Activated gamma-delta T cell treated with anti-CD3 and anti-CD28 coated beads, Interleukin-2, amount 50 U/mL, for 16 hours (primary cell): ENCODE results near the gene SLC25A44.
"Not testable (repeated sequence)": the region's sequence is repeated elsewhere in the genome, so short reads cannot be mapped to it uniquely, and the experiment has no call there.

Source experiments
- DNase-seq: peaks from one replicate; pipeline ENCODE4 v3.0.0-alpha.2; 2020; ENCODE audit warnings: low read depth

The SLC25A44 gene

DNA sequence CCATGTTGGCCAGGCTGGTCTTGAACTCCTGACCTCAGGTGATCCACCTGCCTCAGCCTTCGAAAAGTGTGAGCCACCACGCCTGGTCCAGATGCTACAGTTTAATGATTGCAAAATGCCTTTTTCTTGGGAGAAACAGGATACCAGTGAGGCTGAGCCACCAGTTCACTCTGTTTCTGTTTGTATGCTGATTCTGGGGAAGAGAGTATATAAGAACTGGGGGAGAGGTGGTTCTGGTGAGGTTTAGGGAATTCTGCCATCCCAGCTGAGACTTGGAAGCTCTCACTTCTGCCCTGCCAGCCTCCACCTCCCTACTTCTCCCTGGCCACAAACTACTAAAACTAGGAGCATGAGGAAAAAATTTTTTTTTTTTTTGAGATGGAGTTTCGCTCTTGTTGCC is 10.8 kb downstream of the SLC25A44 start:
- DNase-seq, result no peak

DNA sequence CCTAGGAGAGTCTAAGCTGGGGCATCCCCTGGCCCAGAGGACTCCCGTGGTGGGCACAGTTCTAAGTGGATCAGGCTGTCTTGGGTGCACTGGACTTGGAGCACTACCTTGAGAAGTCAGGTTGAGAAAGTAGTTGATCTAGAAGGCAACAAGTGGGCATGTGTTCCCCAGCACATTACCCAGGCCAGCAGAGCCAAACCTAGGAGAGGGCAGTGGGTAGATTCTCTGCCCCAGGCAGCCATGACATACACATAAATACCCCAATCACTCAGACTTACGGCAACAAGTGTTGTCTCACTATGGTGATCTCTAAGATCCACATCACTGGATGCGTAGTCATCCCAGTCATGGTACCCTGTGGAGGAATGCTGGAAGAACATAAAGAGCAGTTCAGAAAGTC is 17.3 kb downstream of the SLC25A44 start:
- DNase-seq, result no peak

DNA sequence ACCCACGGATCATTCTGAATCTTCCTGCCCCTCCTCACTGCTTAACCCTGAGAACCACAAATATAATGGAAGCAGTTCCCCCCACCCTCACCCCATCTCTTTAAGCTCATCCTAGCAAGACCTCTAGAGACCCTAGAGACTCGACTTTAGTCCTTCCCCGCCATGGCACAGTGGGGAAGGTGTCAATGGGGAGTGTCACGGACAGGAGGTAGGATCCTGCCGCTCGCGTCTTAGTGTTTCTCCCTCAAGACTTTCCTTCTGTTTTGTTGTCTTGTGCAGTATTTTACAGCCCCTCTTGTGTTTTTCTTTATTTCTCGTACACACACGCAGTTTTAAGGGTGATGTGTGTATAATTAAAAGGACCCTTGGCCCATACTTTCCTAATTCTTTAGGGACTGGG is 18.2 kb downstream of the SLC25A44 start:
- DNase-seq, result no peak

DNA sequence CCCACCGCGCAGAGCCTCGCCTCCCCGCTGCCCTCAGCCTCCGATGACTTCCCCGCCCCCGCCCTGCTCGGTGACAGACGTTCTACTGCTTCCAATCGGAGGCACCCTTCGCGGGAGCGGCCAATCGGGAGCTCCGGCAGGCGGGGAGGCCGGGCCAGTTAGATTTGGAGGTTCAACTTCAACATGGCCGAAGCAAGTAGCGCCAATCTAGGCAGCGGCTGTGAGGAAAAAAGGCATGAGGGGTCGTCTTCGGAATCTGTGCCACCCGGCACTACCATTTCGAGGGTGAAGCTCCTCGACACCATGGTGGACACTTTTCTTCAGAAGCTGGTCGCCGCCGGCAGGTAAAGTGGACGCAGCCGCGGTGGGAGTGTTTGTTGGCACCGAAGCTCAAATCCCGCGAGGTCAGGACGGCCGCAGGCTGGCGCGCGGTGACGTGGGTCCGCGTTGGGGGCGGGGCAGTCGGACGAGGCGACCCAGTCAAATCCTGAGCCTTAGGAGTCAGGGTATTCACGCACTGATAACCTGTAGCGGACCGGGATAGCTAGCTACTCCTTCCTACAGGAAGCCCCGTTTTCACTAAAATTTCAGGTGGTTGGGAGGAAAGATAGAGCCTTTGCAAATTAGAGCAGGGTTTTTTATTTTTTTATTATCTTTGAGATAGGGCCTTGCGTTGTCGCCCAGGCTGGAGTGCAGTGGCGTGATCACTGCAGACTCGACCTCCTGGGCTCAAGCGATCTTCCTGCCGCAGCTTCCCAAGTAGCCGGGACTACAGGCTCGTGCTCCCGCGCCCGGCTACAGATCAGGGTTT is 19.1 kb downstream of the SLC25A44 start, which contains the start of gene PMF1:
PMF1 (plus strand) TSS at position 175 of the 811 bp plus-strand sequence; CDS start at position 184, 9 bp downstream.
- peak; percentile 94 for DNase-seq

DNA sequence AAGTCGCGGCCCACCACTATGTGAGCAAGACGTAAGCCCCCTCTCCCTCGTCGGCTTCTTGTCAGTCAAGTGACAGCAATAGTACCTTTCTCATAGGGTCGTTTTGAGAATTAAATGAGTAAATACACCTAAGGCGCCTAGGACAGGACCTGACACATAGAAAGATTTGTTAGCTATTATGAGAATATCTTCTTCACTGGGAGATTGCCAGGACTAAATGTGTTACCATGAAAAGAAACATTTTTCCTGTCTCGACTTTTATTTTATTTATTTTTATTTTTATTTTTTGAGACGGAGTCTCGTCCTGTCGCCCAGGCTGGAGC is 19.7 kb downstream of the SLC25A44 start:
- no peak for DNase-seq

DNA sequence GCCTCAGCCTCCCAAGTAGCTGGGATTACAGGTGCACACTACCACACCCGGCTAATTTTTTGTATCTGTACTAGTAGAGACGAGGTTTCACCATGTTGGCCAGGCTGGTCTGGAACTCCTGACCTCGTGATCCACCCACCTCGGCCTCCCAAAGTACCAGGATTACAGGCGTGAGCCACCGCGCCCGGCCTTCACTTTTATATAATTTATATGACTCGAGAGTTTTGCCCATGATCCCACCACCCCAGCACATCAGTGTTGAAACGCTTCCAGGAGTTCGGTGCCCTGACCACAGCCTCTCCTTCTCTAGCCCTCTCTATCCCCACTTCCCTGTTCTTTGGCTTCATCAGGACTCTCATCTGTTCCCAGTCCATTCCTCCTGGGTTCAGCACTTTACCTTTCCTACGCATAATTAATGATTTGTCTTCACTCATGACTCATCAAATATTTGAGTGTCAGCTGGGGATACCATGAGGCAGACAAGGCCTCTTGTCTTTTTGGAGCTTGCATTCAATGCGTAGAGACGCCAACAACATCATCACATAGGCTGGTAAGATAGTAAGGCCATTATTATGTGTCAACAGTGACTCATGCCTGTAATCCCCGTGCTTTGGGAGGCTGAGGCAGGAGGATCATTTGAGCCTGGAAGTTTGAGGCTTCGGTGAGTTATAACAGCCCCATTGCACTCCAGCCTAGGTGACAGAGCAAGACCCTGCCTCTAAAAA is 20.3 kb downstream of the SLC25A44 start:
- no peak for DNase-seq

DNA sequence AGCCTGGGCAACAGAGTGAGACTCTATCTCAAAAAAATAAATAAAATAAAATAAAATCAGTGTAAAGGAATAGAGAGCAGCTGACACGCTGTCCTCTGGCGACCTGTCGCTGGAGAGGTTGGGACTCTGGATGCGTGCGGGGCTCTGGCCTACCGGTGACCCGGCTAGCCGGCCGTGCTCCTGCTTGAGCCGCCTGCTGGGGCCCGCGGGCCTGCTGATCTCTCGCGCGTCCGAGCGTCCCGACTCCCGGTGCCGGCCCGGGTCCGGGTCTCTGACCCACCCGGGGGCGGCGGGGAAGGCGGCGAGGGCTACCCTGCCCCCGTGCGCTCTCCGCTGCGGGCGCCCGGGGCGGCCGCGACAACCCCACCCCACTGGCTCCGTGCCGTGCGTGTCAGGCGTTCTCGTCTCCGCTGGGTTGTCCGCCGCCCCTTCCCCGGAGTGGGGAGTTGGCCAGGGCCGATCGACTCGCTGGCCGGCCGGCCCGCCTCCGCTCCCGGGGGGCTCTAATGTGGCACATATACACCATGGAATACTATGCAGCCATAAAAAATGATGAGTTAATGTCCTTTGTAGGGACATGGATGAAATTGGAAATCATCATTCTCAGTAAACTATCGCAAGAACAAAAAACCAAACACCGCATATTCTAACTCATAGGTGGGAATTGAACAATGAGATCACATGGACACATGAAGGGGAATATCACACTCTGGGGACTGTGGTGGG is 22.6 kb downstream of the SLC25A44 start:
- DNase-seq, result not testable (repeated sequence)

DNA sequence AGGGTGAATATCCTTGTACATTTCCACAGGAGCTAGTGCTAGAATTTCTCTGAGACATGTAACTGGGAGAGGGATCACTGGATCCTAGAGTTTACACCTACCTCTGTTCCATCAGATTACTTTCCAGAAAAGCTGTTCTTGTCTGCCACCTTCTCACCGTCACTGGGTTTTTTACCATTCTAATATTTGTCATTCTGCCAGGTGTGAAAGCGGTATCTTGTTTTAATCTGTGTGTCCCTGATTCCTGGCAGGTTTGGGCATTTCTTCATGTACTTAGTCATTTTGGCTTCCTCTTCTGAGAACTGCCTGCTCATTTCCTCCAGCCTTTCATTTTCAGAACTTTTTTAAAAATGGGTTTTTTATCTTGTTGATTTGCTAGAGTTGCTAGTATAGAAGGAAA is 24.0 kb downstream of the SLC25A44 start:
- peak; percentile 29 for DNase-seq

DNA sequence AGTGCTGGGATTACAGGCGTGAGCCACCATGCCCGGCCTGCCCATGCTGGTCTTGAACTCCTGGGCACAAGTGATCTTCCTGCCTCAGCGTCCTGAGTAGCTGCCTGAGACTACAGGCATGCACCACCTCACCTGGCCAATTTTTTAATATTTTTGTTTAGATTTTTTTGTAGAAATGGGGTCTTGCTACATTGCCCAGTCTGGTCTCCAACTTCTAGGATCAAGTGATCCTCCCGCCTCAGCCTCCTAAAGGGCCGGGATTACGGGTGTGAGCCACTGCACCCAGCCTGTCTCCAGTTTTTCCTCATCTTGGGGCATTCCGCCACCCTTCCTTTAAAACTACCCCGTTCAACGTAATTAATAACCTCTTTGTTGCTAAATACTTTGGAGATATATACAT is 26.3 kb downstream of the SLC25A44 start:
- DNase-seq, result no peak

DNA sequence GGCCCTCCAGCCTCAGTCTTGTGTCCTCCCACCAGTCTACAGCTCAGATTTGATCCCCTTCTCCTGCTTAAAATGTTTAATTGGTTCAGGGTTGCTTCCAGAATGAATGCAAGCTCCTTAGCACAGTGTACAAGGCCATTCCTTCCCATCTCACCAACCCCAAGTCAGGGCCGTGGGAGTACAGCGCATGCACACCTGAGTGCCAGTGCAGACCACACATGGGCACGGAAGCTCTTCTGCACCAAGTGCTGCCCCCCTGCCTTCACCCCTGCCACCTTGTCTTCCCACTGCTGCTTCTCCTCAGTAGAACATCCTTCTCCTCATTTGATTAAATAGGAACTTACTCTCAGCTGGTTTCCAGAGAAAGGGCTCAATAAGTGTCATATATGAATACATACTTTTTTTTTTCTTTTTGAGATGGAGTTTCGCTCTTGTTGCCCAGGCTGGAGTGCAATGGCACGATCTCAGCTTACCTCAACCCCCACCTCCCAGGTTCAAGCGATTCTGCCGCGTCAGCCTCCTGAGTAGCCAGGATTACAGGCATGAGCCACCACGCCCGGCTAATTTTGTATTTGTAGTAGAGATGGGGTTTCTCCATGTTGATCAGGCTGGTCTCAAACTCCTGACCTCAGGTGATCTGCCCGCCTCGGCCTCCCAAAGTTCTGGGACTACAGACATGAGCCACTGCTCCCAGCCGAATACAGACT is 28.2 kb downstream of the SLC25A44 start:
- no peak for DNase-seq

DNA sequence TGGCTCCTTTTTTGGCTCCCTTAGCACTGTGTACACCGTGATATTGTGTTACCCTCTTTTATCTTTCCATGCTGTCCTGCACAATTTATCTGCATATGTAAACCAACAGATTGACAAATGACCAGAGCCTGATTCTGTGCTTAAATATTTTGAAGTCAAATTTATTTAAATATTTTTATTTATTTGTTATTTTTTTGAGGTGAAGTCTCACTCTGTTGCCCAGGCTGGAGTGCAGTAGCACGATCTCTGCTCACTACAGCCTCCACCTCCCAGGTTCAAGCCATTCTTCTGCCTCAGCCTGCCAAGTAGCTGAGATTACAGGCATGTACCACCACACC is 31.7 kb downstream of the SLC25A44 start:
- DNase-seq, result no peak

DNA sequence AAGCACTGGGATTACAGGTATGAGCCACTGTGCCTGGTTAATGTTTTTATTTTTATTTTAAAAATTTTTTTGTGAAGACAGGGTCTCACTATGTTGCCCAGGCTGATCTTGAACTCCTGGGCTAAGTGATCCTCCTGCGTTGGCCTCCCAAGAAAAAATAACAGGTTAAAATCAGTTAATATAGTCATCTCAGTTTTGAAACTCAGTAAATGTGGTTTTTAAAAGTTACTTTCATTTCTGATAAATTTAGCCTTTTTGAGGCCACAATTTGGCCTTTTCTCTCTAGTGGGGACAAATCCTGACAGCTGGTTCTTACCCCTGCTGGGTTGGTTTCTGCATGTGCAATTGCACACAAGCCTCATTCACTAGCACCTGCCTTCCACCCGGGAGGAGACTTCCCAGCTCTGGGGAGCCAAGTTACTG is 32.2 kb downstream of the SLC25A44 start:
- no peak for DNase-seq

DNA sequence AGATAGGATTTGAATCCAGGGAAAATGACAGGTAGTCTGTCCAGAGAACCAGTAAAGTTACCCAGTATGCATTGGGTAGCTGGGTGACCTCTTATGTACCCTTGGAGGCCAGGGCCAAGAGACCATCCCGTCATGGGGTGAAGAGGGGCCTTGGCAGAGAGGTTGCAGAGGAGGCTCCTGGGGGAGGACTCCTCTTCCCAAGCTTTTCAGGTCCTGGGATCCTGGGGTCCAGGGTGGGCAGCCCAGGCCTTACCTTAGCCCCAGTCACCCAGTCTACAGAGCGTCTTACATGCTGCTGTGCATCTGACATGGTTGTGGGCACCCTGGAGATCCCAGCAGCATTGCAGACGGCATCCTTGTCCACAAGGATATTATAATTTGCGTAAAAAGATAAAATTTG is 32.9 kb downstream of the SLC25A44 start:
- no peak for DNase-seq

DNA sequence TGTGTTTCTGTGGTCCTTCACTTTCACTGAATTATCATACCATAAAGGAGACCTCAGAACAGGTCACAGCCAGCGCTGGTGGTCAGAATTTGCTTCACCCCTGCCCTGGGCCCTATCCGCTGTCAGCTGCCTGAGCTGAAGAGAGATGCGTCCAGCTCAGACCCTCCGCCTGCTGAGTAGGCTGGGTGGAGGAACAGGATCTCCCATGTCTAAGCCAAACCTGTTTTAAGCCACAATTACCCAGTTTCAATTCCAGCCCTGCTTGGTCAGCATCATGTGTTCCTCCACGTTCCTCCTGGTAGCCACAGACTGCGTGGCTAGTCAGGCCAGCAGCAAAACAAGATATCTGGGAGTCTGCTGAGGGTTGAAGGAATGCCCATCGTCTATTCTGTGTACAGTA is 34.6 kb downstream of the SLC25A44 start:
- no peak for DNase-seq

DNA sequence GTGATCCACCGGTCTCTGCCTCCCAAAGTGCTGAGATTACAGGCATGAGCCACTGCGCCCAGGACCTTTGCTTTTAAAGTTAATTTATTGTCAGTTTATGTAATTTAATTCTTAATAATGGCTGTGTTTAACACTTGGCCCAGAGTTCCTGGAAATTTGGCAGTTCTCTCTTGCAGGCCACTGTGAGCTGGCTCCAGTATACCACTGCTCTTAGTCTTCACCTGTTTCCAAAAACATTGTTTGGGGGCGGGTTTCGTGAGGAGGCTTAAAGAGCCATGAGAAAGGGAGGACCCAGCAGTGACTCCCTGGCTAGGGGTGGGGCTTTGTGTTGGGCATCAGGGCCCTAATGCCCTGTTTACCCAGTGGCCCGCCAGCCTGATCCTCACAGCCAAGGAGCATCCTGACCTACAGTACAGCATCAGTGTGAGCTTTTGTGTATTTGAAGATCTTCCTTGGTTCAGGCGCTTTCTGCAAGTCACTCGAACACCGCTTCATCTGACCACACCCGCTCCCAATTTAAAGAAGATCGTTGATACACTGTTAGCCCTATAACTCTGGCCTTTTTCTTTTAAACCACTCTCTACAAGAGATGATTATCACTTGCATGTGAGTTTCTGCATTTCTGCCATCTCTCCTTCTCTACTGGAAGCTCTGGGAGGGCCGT is 36.0 kb downstream of the SLC25A44 start:
- DNase-seq, result no peak

DNA sequence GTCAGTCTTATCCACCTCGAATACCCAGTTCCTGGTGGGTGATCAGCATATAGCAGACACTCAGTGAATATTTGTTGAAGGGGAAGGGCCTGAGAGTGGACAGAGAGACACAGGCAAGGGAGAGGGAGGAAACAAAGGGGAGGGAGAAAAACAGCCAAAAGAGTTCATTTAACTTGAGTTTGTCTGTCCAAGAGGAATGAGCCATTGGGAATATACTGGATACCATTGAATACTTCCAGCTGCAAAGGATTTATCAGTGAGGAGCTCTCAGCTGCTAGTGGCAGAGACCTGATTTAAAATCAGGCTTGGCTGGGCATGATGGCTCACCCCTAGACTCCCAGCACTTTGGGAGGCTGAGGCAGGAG is 36.6 kb downstream of the SLC25A44 start:
- no peak for DNase-seq

DNA sequence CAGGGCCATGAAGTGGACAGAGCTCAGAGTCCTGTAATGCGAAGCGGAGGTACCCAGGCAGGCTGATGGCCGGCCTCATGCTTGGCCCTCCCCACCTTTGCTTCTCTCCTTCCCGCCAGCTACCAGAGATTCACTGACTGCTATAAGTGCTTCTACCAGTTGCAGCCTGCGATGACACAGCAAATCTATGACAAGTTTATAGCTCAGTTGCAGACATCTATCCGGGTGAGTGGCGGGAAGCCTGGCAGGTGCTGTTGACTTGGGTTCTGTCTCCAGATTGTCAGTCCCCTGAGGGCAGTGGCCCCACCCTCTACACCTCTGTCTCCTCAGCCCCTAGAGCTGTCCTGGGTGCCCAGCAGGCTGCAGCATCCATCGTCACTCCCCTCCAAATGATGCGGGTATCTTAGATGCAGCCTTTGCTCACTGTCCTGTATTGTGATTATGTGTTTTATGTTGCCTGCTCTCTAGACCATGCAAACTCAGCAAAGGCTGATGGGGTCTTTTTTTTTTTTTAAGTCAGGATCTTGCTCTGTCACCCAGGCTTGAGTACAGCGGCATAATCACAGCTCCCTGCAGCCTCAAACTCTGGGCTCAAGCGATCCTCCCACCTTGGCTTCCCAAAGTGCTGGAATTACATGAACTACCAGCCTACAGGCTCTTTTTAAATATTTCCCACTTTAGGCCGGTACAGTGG is 38.4 kb downstream of the SLC25A44 start:
- no peak for DNase-seq

DNA sequence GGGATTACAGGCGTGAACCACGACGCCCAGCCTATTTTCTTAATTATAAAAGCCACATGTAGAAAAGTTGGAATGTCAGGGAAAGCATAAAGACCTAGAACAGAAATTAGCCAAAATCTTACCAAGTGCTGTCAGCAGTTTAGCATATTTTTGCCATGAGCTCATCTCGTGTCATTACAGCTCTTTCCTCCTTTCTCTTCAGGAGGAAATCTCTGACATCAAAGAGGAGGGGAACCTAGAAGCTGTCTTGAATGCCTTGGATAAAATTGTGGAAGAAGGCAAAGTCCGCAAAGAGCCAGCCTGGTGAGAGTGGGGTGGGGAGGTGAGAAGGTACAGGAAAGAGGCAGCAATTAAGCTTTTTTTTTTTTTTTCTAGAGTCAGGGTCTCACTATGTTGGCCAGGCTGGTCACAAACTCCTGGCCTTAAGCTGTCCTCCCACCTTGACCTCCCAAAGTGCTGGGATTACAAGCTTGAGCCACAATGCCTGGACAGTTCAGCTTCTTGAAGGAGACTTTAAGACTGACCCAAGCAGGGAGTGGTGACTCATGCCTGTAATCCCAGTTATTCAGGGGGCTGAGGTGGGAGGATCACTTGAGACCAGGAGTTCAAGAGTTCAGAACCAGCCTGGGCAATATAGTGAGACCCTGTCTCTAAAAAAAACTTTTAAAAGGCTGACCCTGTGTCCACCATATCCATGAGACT is 39.7 kb downstream of the SLC25A44 start:
- DNase-seq, result no peak

DNA sequence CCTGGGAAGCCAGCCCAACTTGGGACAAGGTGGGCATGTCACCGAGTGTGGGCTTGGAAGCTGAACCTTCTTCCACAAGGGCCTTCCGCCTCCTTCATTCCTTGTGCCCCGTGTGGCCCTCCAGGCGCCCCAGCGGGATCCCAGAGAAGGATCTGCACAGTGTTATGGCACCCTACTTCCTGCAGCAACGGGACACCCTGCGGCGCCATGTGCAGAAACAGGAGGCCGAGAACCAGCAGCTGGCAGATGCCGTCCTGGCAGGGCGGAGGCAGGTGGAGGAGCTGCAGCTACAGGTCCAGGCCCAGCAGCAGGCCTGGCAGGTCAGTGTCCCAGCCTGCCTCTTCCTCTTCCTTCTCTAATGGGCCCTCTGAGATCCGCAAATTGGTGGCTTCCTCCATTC is 42.3 kb downstream of the SLC25A44 start:
- DNase-seq, result no peak

DNA sequence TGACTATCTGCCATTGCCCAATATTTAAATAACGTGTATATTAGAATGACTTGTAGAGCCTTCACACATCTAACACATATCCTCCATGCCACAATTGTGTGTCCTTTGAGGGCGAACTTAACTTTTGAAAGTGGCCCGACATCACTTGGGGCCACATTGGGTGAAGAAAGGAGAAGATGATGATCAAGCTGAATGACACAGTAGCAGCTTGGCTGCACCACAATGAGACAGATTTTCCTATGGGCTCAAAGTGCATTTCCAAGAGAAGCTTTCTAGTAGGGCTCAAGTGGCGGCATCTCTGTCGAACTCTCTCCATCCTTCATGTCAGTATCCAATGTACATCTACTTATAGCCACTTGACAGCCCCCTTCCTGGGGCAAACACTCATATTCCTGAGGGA is 44.3 kb downstream of the SLC25A44 start:
- no peak for DNase-seq

DNA sequence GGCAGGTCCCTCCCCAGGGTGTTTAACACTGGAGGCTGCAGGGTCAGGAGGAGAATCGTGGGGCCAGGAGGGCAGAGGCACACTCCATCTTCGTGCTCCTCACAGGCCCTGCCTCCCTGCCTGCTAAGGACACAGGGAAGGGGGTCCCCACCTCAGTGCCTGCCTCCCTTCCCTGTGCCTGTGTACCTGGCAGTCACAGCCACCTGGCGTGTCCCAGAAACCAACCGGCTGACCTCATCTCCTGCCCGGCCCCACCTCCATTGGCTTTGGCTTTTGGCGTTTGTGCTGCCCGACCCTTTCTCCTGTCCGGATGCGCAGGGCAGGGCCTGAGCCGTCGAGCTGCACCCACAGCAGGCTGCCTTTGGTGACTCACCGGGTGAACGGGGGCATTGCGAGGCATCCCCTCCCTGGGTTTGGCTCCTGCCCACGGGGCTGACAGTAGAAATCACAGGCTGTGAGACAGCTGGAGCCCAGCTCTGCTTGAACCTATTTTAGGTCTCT is 47.5 kb downstream of the SLC25A44 start:
- DNase-seq, result no peak
